Thyroid gland (tissue), 4 donors: ENCODE data around the gene ATE1.

Experiments
- CTCF ChIP-seq, 6 experiments: fragments of 200-600 bp in 3 of 6; fragments of 450-650 bp in 3 of 6; sonication (generic) in 3 of 6; IDR thresholded peaks; one replicate each; pipeline ENCODE4 v1.5.1; 2016 to 2019; ENCODE audit warnings: antibody characterized with exemption in 6 of 6, mild to moderate bottlenecking in 2 of 6, inconsistent platforms in 1 of 6, moderate library complexity in 1 of 6
- POLR2A ChIP-seq, 2 donors: fragments of 450-650 bp; IDR thresholded peaks; one replicate each; pipeline ENCODE4 v1.6.1; 2017; ENCODE audit warnings: antibody characterized with exemption in 2 of 2, mild to moderate bottlenecking in 2 of 2, moderate library complexity in 1 of 2

- TF ChIP-seq CTCF (IDR thresholded peaks at IDR 0.05) = no peak
- TF ChIP-seq POLR2A (IDR thresholded peaks at IDR 0.05) = no peak
These were observed 95.2 kb downstream of the ATE1 start for GRCh38 chr10:121832647-121833046.
